K562 (cell line): ENCODE results near the gene POLR3K. TPM values are rescaled to one million over a fixed set of nuclear protein-coding genes. Genes with fewer than 3 reads are reported as not detected.

Experiments used
- ATAC-seq: fragments of 200-7000 bp; cut with Tn5 transposase; 3 replicates; pipeline ENCODE4 v1.9.1; 2020; ENCODE audit warnings: moderate library complexity
- BruUV-seq: library from RNA; stranded (reverse); fragments of 400-500 nt; replicated peaks from 2 replicates; lab custom pipeline; 2021; lab: Mats Ljungman, UMichigan
- CTCF ChIA-PET: fragments of 300-600 bp; formaldehyde crosslinking; extraction: SDS; loops from one replicate; lab custom pipeline; 2021; ENCODE audit warnings: low intra/inter-chr PET ratio; lab: Yijun Ruan, JAX
- POLR2A ChIA-PET: fragments of 300-600, 350-650 bp; sonication (Branson Sonifier 250); formaldehyde crosslinking; extraction: SDS; loops from one replicate; lab custom pipeline; 2021; ENCODE audit warnings: antibody characterized with exemption, inconsistent platforms; lab: Yijun Ruan, JAX
- DNase-seq, 4 experiments: peaks; one replicate each; pipeline versions ENCODE4 v3.0.0 to v3.0.0-alpha.2; 2011 to 2018; ENCODE audit warnings: low spot score in 3 of 4, mixed read lengths in 3 of 4; ENCODE audit errors: extremely low read depth in 1 of 4
- FAIRE-seq: peaks from 2 replicates; lab custom pipeline; 2011; peaks lifted over from hg19 to GRCh38; lab: Jason Lieb, UNC
- H2AFZ ChIP-seq: 2 replicates; pipeline ENCODE4 v1.6.0; 2011; ENCODE audit warnings: low read depth, low read length, control low read depth, inconsistent platforms
- H3K27ac ChIP-seq: fragments of 200-600 bp; 3 replicates; pipeline ENCODE4 v1.8.0; 2011; ENCODE audit warnings: low read depth, mild to moderate bottlenecking, control low read depth, inconsistent platforms, low read length, moderate library complexity, mixed read lengths; ENCODE audit errors: extremely low read depth
- H3K27me3 ChIP-seq, 2 experiments: fragments of 300-600 bp in 1 of 2; 2 replicates in 1 of 2; 3 replicates in 1 of 2; pipeline versions ENCODE4 v1.6.0 to v1.8.0; 2011; ENCODE audit warnings: inconsistent platforms in 2 of 2, low read length in 2 of 2, mild to moderate bottlenecking in 1 of 2, mixed read lengths in 1 of 2, moderate library complexity in 1 of 2; ENCODE audit not compliant: control insufficient read depth in 2 of 2, insufficient read depth in 2 of 2
- H3K36me3 ChIP-seq: fragments of 300-600 bp; 3 replicates; pipeline ENCODE4 v1.8.0; 2011; ENCODE audit warnings: mild to moderate bottlenecking, low read length, inconsistent platforms; ENCODE audit not compliant: control insufficient read depth, insufficient read depth
- H3K4me1 ChIP-seq, 2 experiments: fragments of 200-600 bp in 1 of 2; replicated peaks in 1 of 2; 2 replicates in 1 of 2; 3 replicates in 1 of 2; pipeline versions ENCODE4 v1.5.1 to v1.8.0; 2011; ENCODE audit warnings: inconsistent platforms in 2 of 2, low read length in 2 of 2, mild to moderate bottlenecking in 1 of 2, mixed read lengths in 1 of 2, moderate library complexity in 1 of 2; ENCODE audit not compliant: control insufficient read depth in 2 of 2, insufficient read depth in 2 of 2
- H3K4me2 ChIP-seq: 2 replicates; pipeline ENCODE4 v1.6.1; 2011; ENCODE audit warnings: low read length, control low read depth, inconsistent platforms, mixed read lengths; ENCODE audit not compliant: insufficient read depth
- H3K4me3 ChIP-seq: fragments of 200-600 bp; sonication (generic), shearing (Covaris generic); 2 replicates; pipeline ENCODE4 v1.5.1; 2016; ENCODE audit warnings: control low read depth, inconsistent platforms
- H3K79me2 ChIP-seq: fragments of 200-600 bp; 3 replicates; pipeline ENCODE4 v1.8.0; 2011; ENCODE audit warnings: low read length, inconsistent platforms; ENCODE audit not compliant: control insufficient read depth, insufficient read depth
- H3K9ac ChIP-seq, 2 experiments: 2 replicates each; pipeline versions ENCODE4 v1.6.0 to v1.6.1; 2011; ENCODE audit warnings: low read depth in 2 of 2, low read length in 2 of 2, control low read depth in 1 of 2, inconsistent platforms in 1 of 2, mild to moderate bottlenecking in 1 of 2, mixed read lengths in 1 of 2; ENCODE audit not compliant: insufficient read depth in 1 of 2
- H3K9me1 ChIP-seq: one replicate; pipeline ENCODE4 v1.6.0; 2011; ENCODE audit warnings: inconsistent platforms, mild to moderate bottlenecking, low read length, moderate library complexity; ENCODE audit not compliant: control insufficient read depth, insufficient read depth
- H3K9me3 ChIP-seq: replicated peaks from 2 replicates; pipeline ENCODE4 v1.5.1; 2011; ENCODE audit warnings: low read depth, low read length, inconsistent platforms; ENCODE audit not compliant: control insufficient read depth, insufficient read depth
- H4K20me1 ChIP-seq: replicated peaks from 2 replicates; pipeline ENCODE4 v1.6.1; 2011; ENCODE audit warnings: low read length, inconsistent platforms, mixed read lengths; ENCODE audit not compliant: control insufficient read depth, insufficient read depth
- HNRNPLL ChIP-seq: fragments of 200-400 bp; formaldehyde crosslinking; IDR thresholded peaks from 2 replicates; pipeline ENCODE4 v1.6.1; 2017; ENCODE audit warnings: low read length, low read depth, mild to moderate bottlenecking; ENCODE audit not compliant: poor library complexity, severe bottlenecking
- POLR2A ChIP-seq: fragments of 450-650 bp; conservative IDR thresholded peaks from 2 replicates; pipeline ENCODE4 v1.6.1; 2016
- POLR2G ChIP-seq: fragments of 200-400 bp; formaldehyde crosslinking; IDR thresholded peaks from 2 replicates; pipeline ENCODE4 v1.6.1; 2017; ENCODE audit warnings: low read depth, mild to moderate bottlenecking, antibody characterized with exemption, low read length, moderate library complexity
- RBFOX2 ChIP-seq: fragments of 200-400 bp; formaldehyde crosslinking; IDR thresholded peaks from 2 replicates; pipeline ENCODE4 v1.6.1; 2017; ENCODE audit warnings: low read depth, mild to moderate bottlenecking, low read length, moderate library complexity
- SUPT5H ChIP-seq: fragments of 450-650 bp; IDR thresholded peaks from 2 replicates; pipeline ENCODE4 v1.6.1; 2016
- TBP ChIP-seq: optimal IDR thresholded peaks from 2 replicates; pipeline ENCODE3; 2011; ENCODE audit warnings: low read depth, low read length, improper control_type of control experiment
- WGBS: fragments of 100-300 bp; shearing (Covaris generic); methylation state at CpG from one replicate; pipeline ENCODE4 v1.1.6; 2016; ENCODE audit warnings: low coverage, mixed read lengths; ENCODE audit not compliant: insufficient coverage; ENCODE audit errors: missing lambda C conversion rate; 5-methylcytosine and 5-hydroxymethylcytosine counted together
- in situ Hi-C: fragments of 300-500 bp; cut with MboI; formaldehyde crosslinking; loops from 4 replicates; pipeline ENCODE4 v1.15.0; 2018; ENCODE audit warnings: inconsistent platforms, mixed read lengths
- intact Hi-C: fragments of 100-400 bp; cut with micrococcal nuclease; formaldehyde crosslinking; loops from 2 replicates; pipeline ENCODE4 v1.14.2; 2022
- polyA plus RNA-seq, 8 experiments: library from polyadenylated mRNA; depleted of rRNA in 4 of 8; stranded (reverse) in 5 of 8; unstranded in 3 of 8; fragments of >200 nt; fragmentation: Nextera tagmentation in 2 of 8; fragmentation: Illumina TruSeq in 1 of 8; extraction: Ambion mirVana in 2 of 8; extraction: Trizol in 1 of 8; gene quantifications; 2 replicates each; pipeline versions ENCODE4 v1.2.1 to v1.2.3, GENCODE V29; 2011 to 2014; ENCODE audit warnings: inconsistent platforms in 1 of 8, missing spikeins in 1 of 8
- total RNA-seq, 7 experiments: library from RNA; depleted of rRNA in 6 of 7; stranded (reverse); fragments of >200 nt in 6 of 7; fragmentation: Illumina TruSeq in 2 of 7; extraction: Trizol in 2 of 7; gene quantifications; 2 replicates each; pipeline versions ENCODE4 v1.2.1 to v1.2.3, GENCODE V29; 2011 to 2021; ENCODE audit warnings: low replicate concordance in 1 of 7

The POLR3K gene
- total and polyA plus RNA-seq, 9 of the 15 experiments (the other 6 are each of a cell fraction or from before 2014, with no cell fraction given): 42.1 to 315 (median 86.7) TPM

GRCh38 chr16:58491-59439 lies 5.4 kb upstream of the POLR3K start:
- intact Hi-C loops: no loop called here
- H3K27ac ChIP-seq: no peak overlapping the region
- no TSS peak for BruUV-seq
- FAIRE-seq: no peak
- no peaks in the 10 kb centered on the region for H3K9me3 ChIP-seq
- H3K27me3 ChIP-seq: no peaks in the 10 kb centered on the region
- H3K4me3 ChIP-seq: no peak overlapping the region
- H3K36me3 ChIP-seq: peaks cover 44% of the 10 kb centered on the region
- TF ChIP-seq SUPT5H: 0 out of 2 replicates have a peak, but pooled peaks have one; percentile 40
- no peak for TF ChIP-seq HNRNPLL
- peak; percentile 37; the same call in 1 of the 2 replicates for TF ChIP-seq RBFOX2
- 0 out of 2 replicates have a peak, but pooled peaks have one; percentile 29 for TF ChIP-seq POLR2A
- peak; percentile 66; the same call in 1 of the 2 replicates for TF ChIP-seq POLR2G
- no peak for TF ChIP-seq TBP
- WGBS: 92% methylated on average over 26 of the region's 29 CpGs
- no peak for DNase-seq
- in situ Hi-C loops: no loop called here
- POLR2A ChIA-PET: no interaction called here
- no peak for ATAC-seq
- H3K79me2 ChIP-seq: peaks cover 22% of the 10 kb centered on the region
- H2AFZ ChIP-seq: no peak overlapping the region
- CTCF ChIA-PET: no interaction called here
- H4K20me1 ChIP-seq: no peaks in the 10 kb centered on the region; the same call in none of the 2 replicates
- peaks cover 2% of the 10 kb centered on the region for H3K9me1 ChIP-seq
- peak overlapping the region in 1 of 2 experiments; percentile 53; a peak in 1 of 4 replicates for H3K9ac ChIP-seq
- H3K4me1 ChIP-seq: peaks cover 5 to 27% of the 10 kb centered on the region in 2 experiments; a peak in 2 of 5 replicates
- no peak overlapping the region for H3K4me2 ChIP-seq
